Ovary (tissue), 9 donors: ENCODE measurements around the gene STIL. TPM values are rescaled to one million over a fixed set of nuclear protein-coding genes. Genes with fewer than 3 reads are reported as not detected.
"Not testable (repeated sequence)": the region's sequence is repeated elsewhere in the genome, so short reads cannot be mapped to it uniquely, and the experiment has no call there.

ENCODE experiments used
- DNase-seq, 5 donors: peaks; one replicate each; pipeline ENCODE4 v3.0.0-alpha.2; 2019 to 2020
- H3K27ac ChIP-seq, 2 donors: fragments of 200-600 bp; one replicate each; pipeline versions ENCODE4 v1.5.1 to v1.8.0; 2019 to 2022
- H3K27me3 ChIP-seq: fragments of 200-600 bp; one replicate; pipeline ENCODE4 v1.8.0; 2022
- H3K36me3 ChIP-seq: fragments of 200-600 bp; sonication (generic); one replicate; pipeline ENCODE4 v1.5.1; 2019
- H3K4me1 ChIP-seq: one replicate; pipeline ENCODE4 v1.8.1; 2013; ENCODE audit warnings: mild to moderate bottlenecking, moderate library complexity; ENCODE audit not compliant: insufficient read depth
- H3K4me3 ChIP-seq: fragments of 200-600 bp; sonication (generic); one replicate; pipeline ENCODE4 v1.5.1; 2017
- H3K9me3 ChIP-seq, 2 donors: fragments of 200-600 bp in 1 of 2; sonication (generic) in 1 of 2; one replicate each; pipeline versions ENCODE4 v1.5.1 to v1.8.1; 2013 to 2019; ENCODE audit warnings: mild to moderate bottlenecking in 1 of 2, moderate library complexity in 1 of 2
- EP300 ChIP-seq: sonication (generic); formaldehyde crosslinking; IDR thresholded peaks from one replicate; pipeline ENCODE4 v1.6.1; 2017; ENCODE audit warnings: antibody characterized with exemption
- POLR2A ChIP-seq: fragments of 450-650 bp; IDR thresholded peaks from one replicate; pipeline ENCODE4 v1.6.1; 2017; ENCODE audit warnings: antibody characterized with exemption, mild to moderate bottlenecking, moderate library complexity
- WGBS, 3 donors: extraction: QIAGEN DNeasy Blood & Tissue Kit in 1 of 3; methylation state at CpG; one replicate each; pipeline versions ENCODE4 v1.1.5 to v1.1.7; 2013 to 2017; 5-methylcytosine and 5-hydroxymethylcytosine counted together
- intact Hi-C, 4 donors: fragments of 100-400 bp; cut with DNase I; formaldehyde crosslinking; loops; one replicate each; pipeline versions ENCODE4 v1.11.0 to v1.15.1; 2022 to 2023
- polyA plus RNA-seq, 2 donors: library from polyadenylated mRNA; stranded (reverse); fragments of 200-250 nt in 1 of 2; fragments of 350-450 nt in 1 of 2; fragmentation: Illumina TruSeq in 1 of 2; extraction: RNeasy Lipid Tissue Mini Kit (QIAGEN cat#74804) in 1 of 2; gene quantifications; one replicate each; pipeline ENCODE4 v1.2.3, GENCODE V29; 2013 to 2014
- total RNA-seq, 7 donors: library from RNA; depleted of rRNA in 2 of 7; stranded (reverse); fragments of >200 nt in 2 of 7; fragmentation: NEBNext Ultra II Directional in 3 of 7; extraction: Animal tissue kit (Norgen Biotek cat#: 25700) in 3 of 7; gene quantifications; one replicate each; pipeline versions ENCODE4 v1.1.0 to v1.2.4, GENCODE V29; 2016 to 2023
- TF ChIP-seq, protein P1 (sequence below), 3 donors: fragments of 450-650 bp in 2 of 3; fragments of 200-600 bp in 1 of 3; IDR thresholded peaks; one replicate each; pipeline versions ENCODE4 v1.5.1 to v1.8.0; 2016 to 2022; ENCODE audit warnings: antibody characterized with exemption in 3 of 3, mild to moderate bottlenecking in 1 of 3
- donor health status: DM: no; HTN: no; CAD: no; lungs with moderate emphysema.
- donor health status: DM: no; HTN: no; CAD: no.
- donor health status: Bipolar disorder and iron deficiency.
- donor health status: DM: yes; HTN: yes; CAD: no.
- donor health status: DM: no; HTN: no; CAD: no.
- donor health status: DM: yes; HTN: yes; CAD: no.

STIL gene
- total and polyA plus RNA-seq, 9 donors = 0.60 to 2.3 (median 1.0) TPM

DNA sequence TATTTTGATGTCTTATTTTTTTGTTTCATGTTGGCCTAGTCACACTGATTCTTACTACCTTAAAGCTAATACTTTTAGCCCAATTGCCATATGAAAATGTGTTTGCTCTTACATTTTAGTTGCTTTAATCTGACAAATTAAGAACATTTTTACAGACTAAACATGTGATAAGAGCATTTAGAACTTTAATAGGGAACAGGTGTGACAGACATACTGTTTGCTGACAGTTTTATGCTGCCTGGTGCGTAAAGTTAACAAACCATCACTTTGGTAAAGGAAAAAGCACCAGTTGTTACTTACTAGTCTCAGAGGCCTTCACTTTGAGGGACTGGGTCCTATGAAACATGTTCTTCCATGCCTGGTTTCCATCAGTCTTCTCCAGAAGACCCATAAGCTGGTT is 34.3 kb upstream of the STIL start:
- no peak overlapping the region for H3K27ac ChIP-seq
- 81 to 100% (median 95%) methylated on average over 1 of the region's 1 CpG for WGBS, 3 donors
- no peaks in the 10 kb centered on the region for H3K36me3 ChIP-seq
- H3K4me3 ChIP-seq = no peak overlapping the region
- TF ChIP-seq, protein P1, sequence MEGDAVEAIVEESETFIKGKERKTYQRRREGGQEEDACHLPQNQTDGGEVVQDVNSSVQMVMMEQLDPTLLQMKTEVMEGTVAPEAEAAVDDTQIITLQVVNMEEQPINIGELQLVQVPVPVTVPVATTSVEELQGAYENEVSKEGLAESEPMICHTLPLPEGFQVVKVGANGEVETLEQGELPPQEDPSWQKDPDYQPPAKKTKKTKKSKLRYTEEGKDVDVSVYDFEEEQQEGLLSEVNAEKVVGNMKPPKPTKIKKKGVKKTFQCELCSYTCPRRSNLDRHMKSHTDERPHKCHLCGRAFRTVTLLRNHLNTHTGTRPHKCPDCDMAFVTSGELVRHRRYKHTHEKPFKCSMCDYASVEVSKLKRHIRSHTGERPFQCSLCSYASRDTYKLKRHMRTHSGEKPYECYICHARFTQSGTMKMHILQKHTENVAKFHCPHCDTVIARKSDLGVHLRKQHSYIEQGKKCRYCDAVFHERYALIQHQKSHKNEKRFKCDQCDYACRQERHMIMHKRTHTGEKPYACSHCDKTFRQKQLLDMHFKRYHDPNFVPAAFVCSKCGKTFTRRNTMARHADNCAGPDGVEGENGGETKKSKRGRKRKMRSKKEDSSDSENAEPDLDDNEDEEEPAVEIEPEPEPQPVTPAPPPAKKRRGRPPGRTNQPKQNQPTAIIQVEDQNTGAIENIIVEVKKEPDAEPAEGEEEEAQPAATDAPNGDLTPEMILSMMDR (IDR thresholded peaks at IDR 0.05) = no peak
- TF ChIP-seq EP300 = no peak
- TF ChIP-seq POLR2A = no peak
- intact Hi-C loops = no loop called here
- no peak for DNase-seq
- H3K4me1 ChIP-seq = no peaks in the 10 kb centered on the region
- no peaks in the 10 kb centered on the region for H3K27me3 ChIP-seq
- no peaks in the 10 kb centered on the region for H3K9me3 ChIP-seq

DNA sequence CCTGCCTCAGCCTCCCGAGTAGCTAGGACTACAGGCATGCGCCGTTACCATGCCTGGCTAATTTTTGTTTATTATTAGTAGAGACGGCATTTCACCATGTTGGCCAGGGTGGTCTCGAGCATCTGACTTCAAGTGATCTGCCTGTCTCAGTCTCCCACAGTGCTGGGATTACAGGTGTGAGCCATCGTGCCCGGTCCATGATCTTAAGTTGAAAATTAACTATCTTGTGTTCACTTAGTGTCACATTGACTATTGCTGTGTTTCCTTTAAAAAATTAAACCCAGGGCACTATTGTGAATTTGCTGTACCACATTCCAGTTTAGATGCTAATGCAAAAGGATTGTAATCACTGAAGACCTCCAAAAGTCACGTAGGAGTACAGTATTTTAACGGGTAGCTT is 33.8 kb upstream of the STIL start:
- WGBS, 3 donors = 91 to 92% (median 92%) methylated on average over 9 of the region's 9 CpGs
- TF ChIP-seq POLR2A = no peak
- TF ChIP-seq EP300 = no peak
- TF ChIP-seq, protein P1 (IDR thresholded peaks at IDR 0.05) = no peak

DNA sequence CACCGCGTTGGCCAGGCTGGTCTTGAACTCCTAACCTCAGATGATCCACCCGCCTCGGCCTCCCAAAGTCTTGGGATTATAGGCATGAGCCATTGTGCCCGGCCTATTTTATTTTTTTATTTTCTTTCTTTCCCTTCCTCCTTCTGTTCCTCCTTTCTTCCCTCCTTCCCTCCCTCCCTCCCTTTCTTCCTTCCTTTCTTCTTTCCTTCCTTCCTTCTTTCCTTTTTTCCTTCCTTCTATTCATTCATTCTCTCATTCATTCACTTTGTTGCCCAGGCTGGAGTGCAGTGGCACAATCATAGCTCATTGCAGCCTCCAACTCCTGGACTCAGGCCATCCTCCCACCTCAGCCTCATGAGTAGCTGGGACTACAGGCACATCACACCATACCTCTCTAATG is 33.0 kb upstream of the STIL start:
- H3K9me3 ChIP-seq, DNase-seq, H3K27me3 ChIP-seq, H3K4me1 ChIP-seq, H3K27ac ChIP-seq, H3K36me3 ChIP-seq, intact Hi-C loops, H3K4me3 ChIP-seq: not testable (repeated sequence)
- WGBS, 3 donors = 95 to 99% (median 97%) methylated on average over 5 of the region's 5 CpGs

More for the DNA sequence above, 33.8 kb upstream of the STIL start:
- no peaks in the 10 kb centered on the region for H3K4me1 ChIP-seq
- intact Hi-C loops = no loop called here
- DNase-seq = no peak
- H3K9me3 ChIP-seq = no peaks in the 10 kb centered on the region
- no peak overlapping the region for H3K4me3 ChIP-seq
- H3K36me3 ChIP-seq = no peaks in the 10 kb centered on the region
- no peaks in the 10 kb centered on the region for H3K27me3 ChIP-seq
- no peak overlapping the region for H3K27ac ChIP-seq

DNA sequence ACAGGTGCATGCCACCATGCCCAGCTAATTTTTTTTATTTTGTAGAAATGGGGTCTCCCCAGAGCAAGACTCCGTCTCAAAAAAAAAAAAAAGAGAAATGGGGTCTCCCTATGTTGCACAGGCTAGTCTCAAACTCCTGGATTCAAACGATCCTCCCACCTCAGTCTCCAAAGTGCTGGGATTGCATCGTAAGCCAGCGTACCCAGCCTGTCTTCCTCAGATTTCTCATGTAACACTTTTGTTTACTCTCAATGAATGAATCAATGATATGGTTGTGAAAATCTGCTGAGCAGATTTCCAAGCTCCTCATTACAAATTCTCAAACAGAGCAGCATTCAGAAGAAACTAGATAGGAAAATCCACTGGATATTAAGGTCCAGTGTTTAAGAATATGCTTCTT is 26.3 kb upstream of the STIL start:
- H3K36me3 ChIP-seq = no peaks in the 10 kb centered on the region
- H3K27ac ChIP-seq = no peak overlapping the region
- no peaks in the 10 kb centered on the region for H3K9me3 ChIP-seq
- intact Hi-C loops = no loop called here
- WGBS, 3 donors = 81 to 96% (median 91%) methylated on average over 4 of the region's 4 CpGs
- TF ChIP-seq POLR2A (no peak), EP300 (no peak)
- TF ChIP-seq, protein P1 (IDR thresholded peaks at IDR 0.05) = no peak
- no peak for DNase-seq
- H3K4me1 ChIP-seq = peaks cover 2% of the 10 kb centered on the region
- H3K27me3 ChIP-seq = no peaks in the 10 kb centered on the region
- no peak overlapping the region for H3K4me3 ChIP-seq

DNA sequence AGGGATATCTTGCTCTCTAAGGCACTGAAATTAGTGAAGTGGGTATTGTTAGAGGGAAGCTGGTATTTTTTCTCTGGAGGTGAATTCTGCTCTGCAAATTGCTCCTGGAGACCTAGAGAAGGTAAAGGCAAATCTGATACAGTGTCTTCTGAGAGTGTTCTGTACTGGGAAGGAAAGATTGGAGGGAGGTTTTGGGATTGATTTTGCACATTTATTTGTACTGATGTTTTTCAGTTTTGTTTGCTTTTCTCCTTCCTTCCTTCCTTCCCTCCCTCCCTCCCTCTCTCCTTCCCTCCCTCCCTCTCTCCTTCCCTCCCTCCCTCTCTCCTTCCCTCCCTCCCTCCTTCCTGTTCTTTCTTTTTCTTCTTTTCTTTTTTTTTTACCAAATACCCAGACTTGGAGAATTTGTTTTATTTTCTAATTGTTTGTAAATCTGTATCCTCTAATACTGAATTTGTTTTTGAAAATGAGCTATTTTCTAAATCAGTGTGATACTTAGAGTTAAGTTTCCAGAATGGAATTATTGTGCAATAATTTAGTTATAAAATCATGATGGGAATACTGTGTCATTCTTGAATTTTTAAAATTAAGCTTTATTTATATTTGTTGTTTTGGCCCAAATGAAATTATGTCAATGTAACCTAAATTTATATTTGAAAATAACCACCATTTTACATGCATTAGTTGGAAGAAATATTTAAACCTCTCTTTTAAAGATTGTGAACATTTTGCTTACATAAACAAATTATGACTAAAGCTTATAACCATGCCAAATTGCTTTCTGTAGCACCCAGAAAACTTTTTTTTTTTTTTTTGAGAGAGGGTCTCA is 24.5 kb upstream of the STIL start:
- Histone ChIP-seq H3K36me3 (no peaks in the 10 kb centered on the region), H3K9me3 (no peaks in the 10 kb centered on the region), H3K4me3 (no peak overlapping the region), H3K4me1 (peaks cover 2% of the 10 kb centered on the region), H3K27ac (no peak overlapping the region), H3K27me3 (no peaks in the 10 kb centered on the region)
- no peak for DNase-seq
- intact Hi-C loops = no loop called here
- TF ChIP-seq, protein P1 (IDR thresholded peaks at IDR 0.05) = no peak
- TF ChIP-seq EP300 = no peak
